Common myeloid progenitor, CD34-positive (primary cell): ENCODE data around the gene GRPR. TPM values are rescaled to one million over a fixed set of nuclear protein-coding genes. Genes with fewer than 3 reads are reported as not detected.

Experiments
- CTCF ChIA-PET: fragments of 350-600 bp; sonication (Branson Sonifier 250); formaldehyde crosslinking; loops from one replicate; lab custom pipeline; 2021; ENCODE audit warnings: antibody characterized with exemption; lab: Charles Lee
- POLR2A ChIA-PET: fragments of 350-600 bp; sonication (Branson Sonifier 250); formaldehyde crosslinking; loops from one replicate; lab custom pipeline; 2021; ENCODE audit warnings: antibody characterized with exemption; lab: Charles Lee
- DNase-seq, 3 donors: peaks; one replicate each; pipeline versions ENCODE4 v3.0.0 to v3.0.0-alpha.2; 2013
- H3K27ac ChIP-seq, 2 experiments: 1 replicate in 1 of 2; 2 replicates in 1 of 2; pipeline ENCODE4 v1.7.0; 2013; ENCODE audit warnings: inconsistent platforms in 2 of 2, low read length in 2 of 2, mild to moderate bottlenecking in 2 of 2, low read depth in 1 of 2, moderate library complexity in 1 of 2; ENCODE audit not compliant: severe bottlenecking in 2 of 2, insufficient read depth in 1 of 2, poor library complexity in 1 of 2
- H3K27me3 ChIP-seq, 5 experiments: replicated peaks in 2 of 5; 1 replicate in 3 of 5; 2 replicates in 2 of 5; pipeline versions ENCODE4 v1.6.1 to v1.7.0; 2013; ENCODE audit warnings: low read length in 4 of 5, mild to moderate bottlenecking in 2 of 5, moderate library complexity in 2 of 5, inconsistent platforms in 1 of 5; ENCODE audit not compliant: insufficient read depth in 5 of 5, control insufficient read depth in 4 of 5
- H3K36me3 ChIP-seq, 4 experiments: 1 replicate in 2 of 4; 2 replicates in 2 of 4; pipeline versions ENCODE4 v1.6.1 to v1.7.0; 2013; ENCODE audit warnings: low read length in 3 of 4, control low read depth in 1 of 4, mild to moderate bottlenecking in 1 of 4; ENCODE audit not compliant: control insufficient read depth in 4 of 4, insufficient read depth in 4 of 4
- H3K4me1 ChIP-seq, 4 experiments: 1 replicate in 3 of 4; 2 replicates in 1 of 4; pipeline versions ENCODE4 v1.6.1 to v1.7.1; 2013; ENCODE audit warnings: low read length in 3 of 4, mild to moderate bottlenecking in 3 of 4, control low read depth in 1 of 4, inconsistent platforms in 1 of 4, moderate library complexity in 1 of 4; ENCODE audit not compliant: control insufficient read depth in 4 of 4, insufficient read depth in 4 of 4; ENCODE audit errors: control extremely low read depth in 1 of 4
- H3K4me3 ChIP-seq, 7 experiments: 1 replicate in 4 of 7; 2 replicates in 3 of 7; pipeline versions ENCODE4 v1.5.1 to v1.7.0; 2013; ENCODE audit warnings: mild to moderate bottlenecking in 7 of 7, low read length in 6 of 7, moderate library complexity in 6 of 7, inconsistent platforms in 2 of 7, low read depth in 2 of 7, control low read depth in 1 of 7; ENCODE audit not compliant: insufficient read depth in 4 of 7, control insufficient read depth in 1 of 7; ENCODE audit errors: extremely low read depth in 1 of 7
- H3K9me3 ChIP-seq, 5 experiments: 1 replicate in 4 of 5; 2 replicates in 1 of 5; pipeline versions ENCODE4 v1.6.1 to v1.7.1; 2013; ENCODE audit warnings: low read length in 4 of 5, mild to moderate bottlenecking in 2 of 5, inconsistent platforms in 1 of 5, low read depth in 1 of 5, moderate library complexity in 1 of 5; ENCODE audit not compliant: control insufficient read depth in 4 of 5, insufficient read depth in 2 of 5; ENCODE audit errors: control extremely low read depth in 1 of 5
- WGBS: methylation state at CpG from one replicate; pipeline ENCODE4 v1.1.5; 2013; ENCODE audit not compliant: insufficient coverage; 5-methylcytosine and 5-hydroxymethylcytosine counted together
- polyA plus RNA-seq: library from polyadenylated mRNA; unstranded; fragments of 120-200 nt; gene quantifications from one replicate; pipeline ENCODE4 v1.2.1, GENCODE V29; 2013

The GRPR gene
- polyA plus RNA-seq: 0.16 TPM

- H3K4me1 ChIP-seq: peaks cover 0 to 3% (median 2%) of the 10 kb centered on the region in 4 experiments
- H3K9me3 ChIP-seq: peaks cover 0 to 3% (median 0%) of the 10 kb centered on the region in 5 experiments
- H3K27me3 ChIP-seq: peaks cover 0 to 17% (median 3%) of the 10 kb centered on the region in 5 experiments
- ChIA-PET POLR2A (no interaction called here), CTCF (interaction anchor here (0.7 to 1.9 kb wide), 5 partner anchors 10 to 26 kb away, joined by 3 to 8 read pairs (median 4); no protein-coding TSS in a partner anchor)
- peak; percentile 70 to 89 (median 88) for DNase-seq
- no peak within 1 kb of the TSS for H3K27ac ChIP-seq
- 0% methylated on average over 2 of the region's 6 CpGs for WGBS
- no peaks in the 10 kb centered on the region for H3K36me3 ChIP-seq
- H3K4me3 ChIP-seq: no peak within 1 kb of the TSS
Measured at GRCh38 chrX:16123222-16123786, at the start of gene GRPR. GRPR (plus strand) TSS chrX:16123565; CDS start chrX:16123954, 389 bp downstream.

- Histone ChIP-seq H3K36me3 (no peaks in the 10 kb centered on the region), H3K4me3 (no peak overlapping the region), H3K4me1 (no peaks in the 10 kb centered on the region), H3K27ac (no peak overlapping the region), H3K27me3 (peaks cover 0 to 7% (median 0%) of the 10 kb centered on the region in 5 experiments), H3K9me3 (no peaks in the 10 kb centered on the region)
- CTCF ChIA-PET: no interaction called here
- DNase-seq: no peak
- POLR2A ChIA-PET: no interaction called here
- no CpG with 5 or more reads among the region's 1 CpG for WGBS
Measured at GRCh38 chrX:16075087-16075486, 48.3 kb upstream of the GRPR start.

GRCh38 chrX:16076834-16077233, 46.5 kb upstream of the GRPR start:
- Histone ChIP-seq H3K27me3 (peaks cover 0 to 7% (median 0%) of the 10 kb centered on the region in 5 experiments), H3K4me3 (no peak overlapping the region), H3K36me3 (no peaks in the 10 kb centered on the region), H3K27ac (no peak overlapping the region), H3K4me1 (no peaks in the 10 kb centered on the region), H3K9me3 (no peaks in the 10 kb centered on the region)
- no peak for DNase-seq
- ChIA-PET CTCF (no interaction called here), POLR2A (no interaction called here)
- 81% methylated on average over 2 of the region's 2 CpGs for WGBS

GRCh38 chrX:16077811-16078210, 45.6 kb upstream of the GRPR start:
- Histone ChIP-seq H3K27me3 (peaks cover 0 to 9% (median 0%) of the 10 kb centered on the region in 5 experiments), H3K4me1 (no peaks in the 10 kb centered on the region), H3K27ac (no peak overlapping the region), H3K4me3 (no peak overlapping the region), H3K9me3 (no peaks in the 10 kb centered on the region), H3K36me3 (no peaks in the 10 kb centered on the region)
- no CpG with 5 or more reads among the region's 2 CpGs for WGBS
- ChIA-PET POLR2A (no interaction called here), CTCF (no interaction called here)
- DNase-seq: no peak

- ChIA-PET CTCF (no interaction called here), POLR2A (no interaction called here)
- peaks cover 0 to 11% (median 0%) of the 10 kb centered on the region in 5 experiments for H3K27me3 ChIP-seq
- H3K9me3 ChIP-seq: no peaks in the 10 kb centered on the region
- H3K4me1 ChIP-seq: no peaks in the 10 kb centered on the region
- no peak for DNase-seq
- H3K4me3 ChIP-seq: no peak overlapping the region
- no CpG with 5 or more reads among the region's 2 CpGs for WGBS
- H3K36me3 ChIP-seq: no peaks in the 10 kb centered on the region
- H3K27ac ChIP-seq: no peak overlapping the region
Measured at GRCh38 chrX:16081357-16081756, 42.0 kb upstream of the GRPR start.

GRCh38 chrX:16082470-16083085, 40.8 kb upstream of the GRPR start:
- 96% methylated on average over 9 of the region's 10 CpGs for WGBS
- no peaks in the 10 kb centered on the region for H3K36me3 ChIP-seq
- no peak overlapping the region for H3K4me3 ChIP-seq
- ChIA-PET CTCF (interaction anchor here (1.1 kb wide), 1 partner anchor 22 kb away, joined by 3 read pairs; no protein-coding TSS in a partner anchor), POLR2A (interaction anchor here (0.6 kb wide), 1 partner anchor 500 kb away, joined by 3 read pairs; no protein-coding TSS in a partner anchor)
- DNase-seq: no peak
- peaks cover 0 to 8% (median 0%) of the 10 kb centered on the region in 5 experiments for H3K27me3 ChIP-seq
- no peak overlapping the region for H3K27ac ChIP-seq
- no peaks in the 10 kb centered on the region for H3K4me1 ChIP-seq
- no peaks in the 10 kb centered on the region for H3K9me3 ChIP-seq

GRCh38 chrX:16087076-16087475, 36.3 kb upstream of the GRPR start:
- H3K9me3 ChIP-seq: no peaks in the 10 kb centered on the region
- POLR2A ChIA-PET: no interaction called here
- no peaks in the 10 kb centered on the region for H3K36me3 ChIP-seq
- peaks cover 0 to 14% (median 0%) of the 10 kb centered on the region in 5 experiments for H3K27me3 ChIP-seq
- no peak for DNase-seq
- CTCF ChIA-PET: no interaction called here
- H3K4me3 ChIP-seq: no peak overlapping the region
- H3K4me1 ChIP-seq: no peaks in the 10 kb centered on the region
- no peak overlapping the region for H3K27ac ChIP-seq
- 93% methylated on average over 3 of the region's 3 CpGs for WGBS
